NCI-H1436 (cell line): Measurements from ENCODE around the gene IQCB1.
A peak's percentile ranks its signal among the peaks of the same experiment; 100 is the strongest.
"Not testable (repeated sequence)": the region's sequence is repeated elsewhere in the genome, so short reads cannot be mapped to it uniquely, and the experiment has no call there.

Source experiments
- DNase-seq: peaks from one replicate; lab custom pipeline; 2025; lab: John Stamatoyannopoulos, UW

Gene IQCB1

DNA sequence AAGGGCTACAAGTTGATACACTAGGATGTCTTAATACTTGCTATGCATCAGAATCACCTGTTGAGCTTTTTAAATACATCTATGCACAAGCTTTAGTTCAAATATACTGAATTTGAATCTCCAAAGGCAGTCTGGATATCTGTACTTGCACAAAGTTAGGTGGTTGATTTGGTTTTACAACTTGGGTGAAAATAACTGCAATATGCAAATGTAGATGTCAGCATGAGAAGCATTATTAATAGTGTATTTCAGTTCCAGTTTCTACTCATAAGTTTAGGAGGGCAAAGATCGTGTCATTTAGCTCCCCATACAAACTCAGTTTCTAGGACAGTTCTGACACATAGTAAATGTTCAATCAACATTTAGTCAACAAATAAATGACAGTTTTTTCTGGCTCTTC lies 25.6 kb downstream of the IQCB1 start:
- DNase-seq, result no peak

DNA sequence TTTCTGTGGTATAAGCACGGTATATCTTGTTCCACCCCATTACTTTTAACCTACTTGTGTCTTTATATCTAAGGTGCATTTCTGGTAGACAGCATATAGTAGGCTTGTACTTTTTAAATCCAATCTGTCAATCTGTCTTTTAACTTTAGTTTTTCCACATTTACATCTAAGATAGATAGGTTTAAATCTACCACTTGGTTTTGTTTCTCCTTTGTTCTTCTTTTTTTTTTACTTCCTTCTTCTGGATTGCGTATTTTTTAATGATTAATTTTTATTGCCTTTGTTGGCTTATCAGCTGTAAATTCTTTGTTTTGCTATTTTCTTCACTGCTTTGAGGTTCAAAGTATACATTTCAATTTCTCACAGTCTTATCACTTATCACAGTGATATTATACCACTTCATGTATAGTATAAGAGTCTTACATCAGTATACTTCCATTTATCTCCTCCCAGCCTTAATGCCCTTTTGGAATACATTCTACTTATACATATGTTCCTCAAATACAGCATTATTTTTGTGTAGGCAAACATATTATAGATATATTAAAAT lies 31.0 kb downstream of the IQCB1 start:
- no peak for DNase-seq

DNA sequence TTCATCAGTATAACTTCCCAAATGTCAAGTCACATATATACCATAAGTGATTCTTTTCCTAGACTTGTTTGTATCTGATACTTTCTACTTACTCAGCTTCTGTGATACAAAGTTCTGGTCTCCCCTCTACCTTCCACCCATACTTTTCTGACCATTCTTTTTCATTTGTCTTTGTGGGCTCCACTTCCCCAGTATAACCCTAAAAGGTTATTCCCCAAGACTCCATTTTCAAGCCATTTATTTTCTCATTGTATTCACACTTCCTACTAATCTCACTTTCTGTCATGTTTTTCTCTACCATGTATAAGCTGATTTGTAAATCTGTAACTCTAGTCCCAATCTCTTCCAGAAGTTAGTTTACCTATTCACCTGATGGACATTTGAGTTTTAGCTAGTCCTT lies 34.0 kb downstream of the IQCB1 start:
- no peak for DNase-seq

DNA sequence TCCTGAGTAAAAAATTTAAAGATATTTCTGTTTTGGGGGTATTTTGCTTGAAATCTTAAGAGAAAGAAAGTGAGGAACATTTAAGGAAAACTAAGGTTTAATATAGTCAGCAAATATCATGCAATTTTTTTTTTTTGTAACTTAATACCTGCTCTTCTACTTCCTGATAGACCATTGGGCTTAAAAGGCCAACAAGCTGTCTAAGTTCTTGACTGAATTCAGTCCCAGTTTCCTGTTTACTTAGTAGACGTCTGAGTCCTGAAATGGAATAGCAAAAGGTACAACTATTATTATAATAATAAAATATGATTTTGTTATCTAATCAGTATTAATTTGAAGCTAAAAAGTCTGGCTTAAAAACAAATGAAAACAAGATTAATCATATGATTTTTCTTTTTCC lies 37.9 kb downstream of the IQCB1 start:
- no peak for DNase-seq

DNA sequence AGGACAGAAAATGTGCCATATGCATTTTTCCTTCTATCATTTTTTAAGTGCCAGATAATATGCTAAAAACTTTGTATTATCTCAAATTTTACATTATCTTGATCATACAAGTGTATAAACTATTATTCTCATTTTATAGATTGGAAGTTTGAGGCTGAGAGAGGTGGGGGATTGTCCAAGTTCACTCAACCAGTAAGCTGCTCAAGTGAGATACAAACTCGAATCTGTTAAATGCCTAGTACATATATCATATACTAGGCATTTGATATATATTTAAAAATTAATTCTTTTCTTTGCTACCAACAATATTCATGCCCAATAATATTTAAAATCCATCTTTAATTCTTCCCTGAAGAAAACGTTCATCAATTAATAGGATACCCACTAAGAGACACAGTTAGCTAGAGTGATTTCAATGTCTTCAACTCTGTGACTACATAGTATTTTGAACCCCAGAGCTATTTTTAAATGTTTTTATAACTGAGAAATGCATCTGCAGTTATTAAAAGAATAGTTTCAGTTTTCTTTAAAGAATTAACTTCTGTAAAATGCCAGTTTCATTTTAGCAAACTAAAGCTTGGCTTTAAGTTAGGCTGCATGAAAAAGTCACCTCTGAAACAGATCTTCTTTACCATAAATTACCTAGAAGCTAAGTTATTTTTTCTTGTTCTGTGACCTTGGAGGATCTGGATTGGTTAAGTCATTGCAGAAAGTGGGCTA lies 40.4 kb downstream of the IQCB1 start:
- DNase-seq, result no peak

DNA sequence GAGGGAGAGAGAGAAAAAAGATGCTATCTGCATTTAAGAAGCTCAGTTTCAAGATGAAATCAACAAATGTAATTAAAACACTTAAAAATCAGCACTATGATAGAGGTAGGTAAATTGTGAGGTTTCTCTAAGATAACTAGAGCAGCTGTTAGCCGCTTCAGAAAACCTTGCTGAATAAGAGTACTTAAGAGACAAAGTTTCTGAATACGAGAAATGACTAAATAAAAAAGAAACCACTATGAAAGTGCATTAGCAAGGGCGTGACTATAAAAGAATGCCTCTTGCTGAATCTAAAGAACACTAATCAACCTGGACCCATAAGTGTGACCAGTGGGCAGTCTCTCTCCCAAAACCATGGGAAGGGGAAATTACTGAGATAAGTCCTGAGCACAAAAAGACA lies 41.8 kb downstream of the IQCB1 start:
- DNase-seq, result no peak

DNA sequence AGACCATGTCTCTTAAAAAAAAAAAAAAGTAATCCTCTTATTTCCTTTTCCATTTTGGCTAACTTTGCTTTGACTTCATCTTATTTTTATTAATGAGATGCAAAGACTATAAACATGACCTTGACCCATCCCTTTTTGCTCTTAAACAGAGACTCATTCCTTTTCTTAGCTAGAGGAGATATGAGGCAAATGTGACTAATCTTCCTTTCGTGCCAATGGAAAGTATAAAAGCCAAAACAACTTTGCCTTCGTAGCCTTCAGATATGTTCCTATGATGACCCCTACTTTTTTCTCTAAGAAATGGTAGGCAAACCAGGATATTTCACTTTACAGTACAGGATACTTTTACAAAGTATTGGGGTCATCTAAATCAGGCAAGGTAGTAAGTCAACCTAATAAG lies 48.4 kb downstream of the IQCB1 start:
- DNase-seq, result no peak

DNA sequence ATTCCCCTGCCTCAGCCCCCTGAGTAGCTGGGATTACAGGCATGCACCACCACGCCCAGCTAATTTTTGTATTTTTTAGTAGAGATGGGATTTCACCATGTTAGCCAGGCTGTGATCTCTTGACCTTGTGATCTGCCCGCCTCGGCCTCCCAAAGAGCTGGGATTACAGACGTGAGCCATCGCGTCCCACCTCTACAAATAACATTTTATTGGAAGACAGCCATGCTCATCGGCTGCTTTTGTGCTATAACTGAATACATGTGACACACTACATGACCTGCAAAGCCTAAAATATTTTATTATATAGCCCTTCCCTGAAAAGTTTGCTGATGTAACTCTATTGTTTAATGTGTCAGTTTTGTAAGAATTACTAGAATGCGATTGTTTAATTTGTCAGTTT lies 52.1 kb downstream of the IQCB1 start:
- DNase-seq, result not testable (repeated sequence)

DNA sequence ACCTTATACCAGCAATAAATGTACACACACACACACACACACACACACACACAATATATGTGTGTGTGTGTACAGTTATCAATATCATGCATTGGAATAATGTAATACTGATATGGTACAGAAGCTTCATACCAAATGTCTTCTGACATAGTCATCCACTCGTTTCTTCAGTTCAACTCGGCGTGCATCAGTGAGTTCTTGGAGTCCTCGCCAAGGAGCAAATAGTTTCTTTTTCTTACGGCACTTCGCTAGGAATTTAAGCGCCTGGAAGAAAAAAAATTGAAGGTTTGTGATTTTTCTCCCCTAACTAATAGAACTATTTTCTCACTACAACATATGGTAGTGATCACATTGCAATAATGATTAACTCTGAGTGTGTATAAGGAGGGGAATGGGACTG lies 53.2 kb downstream of the IQCB1 start:
- no peak for DNase-seq

DNA sequence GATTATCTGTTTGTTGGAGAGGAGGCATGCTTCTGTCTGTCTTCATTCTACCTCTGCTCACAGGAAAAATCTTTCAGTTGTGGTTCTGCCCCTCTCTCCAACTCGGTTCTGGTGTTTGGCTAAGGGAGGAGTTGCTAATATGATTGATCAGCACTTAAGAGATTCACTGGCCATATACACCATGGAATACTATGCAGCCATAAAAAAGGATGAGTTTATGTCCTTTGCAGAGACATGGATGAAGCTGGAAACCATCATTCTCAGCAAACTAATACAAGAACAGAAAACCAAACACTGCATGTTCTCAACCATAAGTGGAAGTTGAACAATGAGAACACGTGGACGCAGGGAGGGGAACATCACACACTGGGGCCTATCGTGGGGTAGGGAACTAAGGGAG lies 59.8 kb downstream of the IQCB1 start:
- not testable (repeated sequence) for DNase-seq

DNA sequence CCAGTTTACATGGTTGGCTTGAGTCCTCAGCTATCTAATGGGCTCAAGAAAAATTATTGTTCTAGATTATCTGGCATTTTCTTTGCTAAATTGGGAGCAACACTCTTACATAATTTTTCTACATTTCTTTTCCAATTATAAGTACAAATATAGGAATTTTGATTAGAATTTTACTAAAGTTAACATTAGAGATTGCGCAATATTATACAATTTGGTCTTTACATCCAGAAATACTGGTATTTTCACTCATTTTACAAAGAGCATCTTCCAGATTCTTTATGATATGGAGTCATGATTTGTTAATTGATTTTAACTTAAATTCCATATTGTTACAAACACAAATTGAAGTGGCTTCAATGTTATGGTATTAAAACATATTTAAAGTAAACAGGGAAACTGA lies 65.6 kb downstream of the IQCB1 start:
- DNase-seq, result no peak

DNA sequence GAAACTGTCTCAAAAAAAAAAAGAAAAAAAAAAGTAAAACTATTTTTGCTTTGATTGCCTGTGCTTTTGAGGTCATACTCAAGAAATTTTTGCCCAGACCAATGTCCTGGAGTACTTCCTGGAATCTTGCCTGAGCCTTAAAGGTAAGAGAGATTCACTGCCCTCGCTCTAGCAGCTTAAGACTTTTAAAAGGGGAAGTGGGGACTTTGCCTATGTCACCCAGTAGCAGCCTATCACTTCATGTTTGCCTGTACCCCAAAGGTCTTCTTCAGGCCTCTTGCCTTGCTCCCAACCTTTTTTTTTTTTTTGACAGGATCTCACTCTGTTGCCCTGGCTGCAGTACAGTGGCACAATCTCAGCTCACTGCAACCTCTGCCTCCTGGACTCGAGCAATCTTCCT lies 66.4 kb downstream of the IQCB1 start:
- no peak for DNase-seq

DNA sequence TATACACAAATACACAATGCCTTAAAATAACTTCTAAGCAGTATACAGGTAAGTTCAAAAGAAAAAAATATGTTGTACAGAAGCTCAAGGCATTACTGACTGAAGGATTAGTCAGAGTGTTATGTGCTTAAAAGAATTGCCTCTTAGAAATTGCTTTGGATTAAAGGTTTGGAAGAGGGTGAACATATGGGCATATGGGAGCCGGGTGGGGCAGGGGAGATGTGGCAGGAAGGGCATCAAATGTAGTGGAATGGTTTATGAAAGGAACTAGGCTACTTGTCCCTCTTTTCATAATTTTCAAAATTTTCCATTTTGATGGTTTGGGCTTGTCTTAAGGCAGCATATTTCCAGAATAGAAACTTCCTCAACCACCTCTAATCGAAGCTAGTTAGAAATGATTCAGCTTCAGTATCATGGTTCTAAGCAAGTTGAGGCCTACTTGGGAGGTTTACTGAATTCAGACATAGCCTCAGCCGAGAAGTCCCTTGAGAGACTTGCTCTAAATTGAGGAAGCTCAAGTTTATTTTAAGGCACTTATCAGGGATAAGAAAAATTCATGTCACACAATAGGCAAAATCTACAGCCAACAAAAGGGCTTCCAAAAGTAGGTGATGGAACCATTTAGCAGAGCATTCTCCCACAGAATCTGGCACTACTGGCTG lies 75.2 kb downstream of the IQCB1 start:
- DNase-seq, result no peak

DNA sequence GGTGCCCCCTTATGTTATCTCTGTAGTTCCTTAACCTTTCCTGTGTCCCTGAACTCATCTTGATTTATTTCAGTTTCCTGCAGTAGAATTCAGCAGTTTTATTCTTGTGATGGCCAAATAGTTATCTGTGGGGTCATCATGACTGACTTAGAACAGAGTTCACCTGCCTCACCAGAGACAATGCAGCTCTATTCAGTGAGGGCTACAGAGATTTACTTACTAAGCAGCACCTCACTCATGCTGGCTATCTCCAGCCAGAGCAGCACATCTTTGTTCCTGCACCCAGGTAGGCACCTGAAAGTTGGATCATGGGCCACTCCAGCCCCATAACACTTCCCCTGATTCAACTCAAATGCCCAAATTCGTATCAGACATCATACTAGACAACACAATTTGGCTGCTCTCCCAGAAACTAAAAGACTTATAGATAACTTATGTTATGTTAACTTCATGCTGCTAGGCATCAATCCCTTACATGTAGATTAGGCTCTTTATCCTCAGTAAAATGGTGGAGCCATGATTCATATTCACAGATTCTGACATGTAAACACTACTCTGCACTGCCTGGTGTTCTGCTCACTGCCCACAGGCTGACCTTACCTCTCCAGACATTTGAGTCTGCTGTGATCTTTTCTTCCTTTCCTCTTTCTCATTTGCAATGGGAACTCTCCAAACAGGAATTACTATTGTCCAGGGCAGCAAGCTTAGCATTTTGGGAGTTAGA lies 76.0 kb downstream of the IQCB1 start:
- no peak for DNase-seq

DNA sequence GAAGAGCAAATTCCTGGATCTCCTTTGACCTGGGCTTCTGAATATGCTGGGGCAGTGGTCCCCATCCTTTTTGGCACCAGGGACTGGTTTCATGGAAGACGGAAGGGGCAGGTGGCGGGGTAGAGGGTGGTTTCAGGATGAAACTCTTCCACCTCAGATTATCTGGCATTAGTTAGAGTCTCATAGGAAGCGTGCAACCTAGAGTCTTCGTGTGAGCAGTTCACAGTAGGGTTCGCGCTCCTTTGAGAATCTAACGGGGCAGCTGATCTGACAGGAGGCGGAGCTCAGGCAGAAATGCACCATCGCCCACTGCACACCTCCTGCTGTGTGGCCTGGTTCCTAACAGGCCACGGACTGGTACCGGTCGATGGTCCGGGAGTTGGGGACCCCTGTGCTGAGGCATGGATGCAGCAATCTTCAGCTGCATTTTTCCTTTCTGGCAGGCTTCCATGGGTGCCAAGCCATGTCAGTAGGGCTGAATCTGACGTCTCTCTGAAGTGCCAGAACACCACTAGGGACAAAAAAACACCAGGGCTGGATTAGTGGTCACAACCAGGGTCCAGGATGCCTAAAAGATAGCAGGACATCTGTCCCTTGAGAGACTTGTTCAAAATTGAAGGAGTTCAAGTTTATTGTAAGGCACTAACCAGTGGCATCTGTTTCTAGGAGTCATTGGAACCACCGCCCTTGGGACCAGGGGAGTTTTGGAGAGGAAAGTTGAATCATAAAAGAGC lies 76.9 kb downstream of the IQCB1 start:
- DNase-seq, result no peak

DNA sequence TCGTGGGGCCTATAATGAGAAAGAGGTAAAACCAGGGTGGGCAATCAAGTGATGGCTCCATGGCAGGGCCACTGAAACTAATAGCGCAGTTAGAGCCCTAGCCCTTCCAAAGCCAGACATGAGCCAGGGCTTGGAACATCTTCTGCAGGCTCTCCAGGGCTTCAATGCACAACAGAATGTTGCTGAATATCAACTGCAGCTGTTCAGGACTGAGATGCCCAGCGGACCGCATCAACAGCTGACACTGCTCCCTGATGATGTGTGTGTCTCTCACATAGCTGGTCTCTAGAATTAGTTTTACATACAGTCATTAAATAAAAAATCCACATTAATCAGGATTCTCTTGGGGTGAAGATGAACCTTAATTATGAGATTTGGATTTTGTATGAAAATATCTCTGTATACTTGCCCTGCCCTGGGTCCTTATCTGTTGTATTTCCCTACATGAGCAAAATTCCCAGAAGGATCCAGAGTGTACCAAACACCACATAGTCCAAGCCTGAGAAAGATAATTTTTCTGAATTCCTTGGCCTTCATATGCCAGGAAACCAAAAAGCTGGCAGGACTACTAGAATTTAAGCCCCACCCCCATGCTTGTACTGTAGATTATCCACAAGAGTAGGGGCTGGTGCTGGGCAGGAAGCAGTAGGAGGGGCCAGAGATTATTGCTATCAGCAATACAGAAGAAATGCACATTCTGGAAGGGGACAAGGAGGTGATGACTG lies 77.6 kb downstream of the IQCB1 start:
- no peak for DNase-seq

DNA sequence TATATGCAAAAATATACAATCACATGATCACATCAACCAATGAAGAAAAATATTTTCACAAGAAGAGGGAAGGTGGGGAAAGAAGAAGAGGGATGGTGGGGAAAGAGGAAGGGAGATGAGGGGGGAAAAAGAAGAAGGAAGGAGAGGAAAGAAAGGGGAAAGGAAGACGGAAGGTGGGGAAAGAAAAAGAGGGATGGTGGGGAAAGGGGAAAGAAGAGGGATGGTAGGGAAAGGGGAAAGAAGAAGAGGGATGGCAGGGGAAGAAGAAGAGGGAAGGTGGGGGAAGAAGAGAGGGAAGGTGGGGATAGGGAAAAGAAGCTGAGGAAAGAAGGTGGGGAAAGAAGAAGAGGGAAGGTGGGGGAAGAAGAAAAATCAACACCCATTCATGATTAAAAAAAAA lies 82.1 kb downstream of the IQCB1 start:
- DNase-seq, result no peak

DNA sequence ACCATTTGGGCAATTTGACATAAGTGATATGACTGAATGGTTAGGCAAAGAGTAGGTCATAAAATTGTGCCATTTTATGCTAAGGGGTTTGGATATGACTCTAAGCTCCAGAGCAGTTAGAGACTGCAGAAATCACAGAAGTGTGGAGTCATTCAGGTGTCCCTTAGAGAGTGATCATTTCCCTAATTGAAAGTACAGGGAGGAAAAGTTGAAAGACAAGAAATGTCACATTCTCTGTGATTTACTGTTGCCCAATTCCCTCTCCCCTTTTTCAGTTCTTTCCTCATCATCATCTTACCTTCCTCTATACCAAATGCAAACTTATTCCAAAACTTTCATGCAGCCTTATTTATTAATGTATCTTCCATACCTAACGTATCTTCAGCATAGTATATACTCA lies 82.6 kb downstream of the IQCB1 start:
- DNase-seq, result no peak

DNA sequence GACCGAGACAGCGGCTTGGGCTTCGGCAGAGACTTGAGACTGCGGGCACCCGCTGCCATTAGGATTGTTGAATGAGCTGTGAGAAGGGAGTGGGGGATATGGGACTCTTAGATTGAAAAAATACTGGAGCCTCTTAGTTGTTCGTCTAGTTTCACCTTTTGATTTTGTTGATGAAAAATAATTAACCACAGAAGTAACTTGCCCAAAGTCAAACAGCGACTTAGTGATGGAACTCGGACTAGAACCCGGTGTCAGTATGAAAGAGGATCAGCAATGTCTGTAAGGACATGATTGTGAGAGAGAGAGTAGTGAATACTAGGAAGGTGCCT lies 84.8 kb downstream of the IQCB1 start:
- DNase-seq, result no peak

DNA sequence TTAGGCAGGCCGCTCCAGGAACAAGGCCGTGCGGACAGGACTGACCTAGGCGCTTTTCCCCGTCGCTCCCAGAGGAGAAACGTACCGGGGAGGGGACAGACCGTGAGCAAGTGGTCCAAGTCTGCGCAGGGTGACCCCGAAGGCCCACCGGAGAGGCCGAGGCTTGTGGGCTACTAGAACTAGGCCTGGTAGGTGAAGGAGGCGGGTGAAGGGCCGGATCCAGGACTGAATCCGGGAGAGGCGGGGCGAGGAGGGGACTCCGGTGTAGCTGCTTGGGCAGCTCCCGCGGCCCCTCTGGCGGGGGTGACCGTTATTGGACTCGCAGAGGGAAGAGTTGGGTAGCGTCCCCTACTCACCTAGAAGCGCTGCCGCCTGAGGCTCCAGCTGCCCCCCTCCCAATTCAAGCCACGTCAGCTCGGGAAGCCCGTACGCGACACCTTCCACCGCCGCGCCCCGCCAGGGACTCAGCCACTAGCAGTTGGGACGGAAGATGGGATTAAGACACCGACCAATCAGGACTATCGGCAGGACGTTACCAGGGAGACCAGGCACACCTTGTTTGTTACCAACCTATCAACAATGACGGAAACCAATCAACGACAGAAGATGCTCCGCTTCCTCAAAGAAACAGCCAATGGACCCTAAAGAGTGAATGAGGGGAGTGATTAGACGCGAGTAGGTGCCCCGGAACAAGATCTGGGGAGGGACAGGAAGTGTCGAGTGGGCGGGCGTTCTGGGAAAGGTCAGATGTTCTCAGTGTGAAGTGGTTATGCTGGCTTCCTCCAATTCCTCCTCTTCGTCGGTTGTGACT lies 85.4 kb downstream of the IQCB1 start, which contains the start of gene GOLGB1:
GOLGB1 (minus strand) TSS at position 466 of the 811 bp plus-strand sequence. CDS start 18,770 bp downstream, outside the sequence.
- DNase-seq, result peak; percentile 100
